Middle frontal gyrus (tissue), 1 donor: ENCODE data around the gene ZCCHC7.

Experiments used
- DNase-seq: peaks from one replicate; pipeline ENCODE4 v3.0.0-alpha.2; 2015; ENCODE audit warnings: low spot score; ENCODE audit errors: extremely low spot score

ZCCHC7 gene

GRCh38 chr9:37209431-37210386 lies 89.3 kb downstream of the ZCCHC7 start:
- no peak for DNase-seq

GRCh38 chr9:37210737-37211523 lies 90.6 kb downstream of the ZCCHC7 start:
- no peak for DNase-seq

GRCh38 chr9:37212435-37212834 lies 92.1 kb downstream of the ZCCHC7 start:
- DNase-seq = no peak

GRCh38 chr9:37215381-37215780 lies 95.0 kb downstream of the ZCCHC7 start:
- no peak for DNase-seq

- DNase-seq = no peak
Measured at GRCh38 chr9:37215830-37216229, 95.5 kb downstream of the ZCCHC7 start.

DNA sequence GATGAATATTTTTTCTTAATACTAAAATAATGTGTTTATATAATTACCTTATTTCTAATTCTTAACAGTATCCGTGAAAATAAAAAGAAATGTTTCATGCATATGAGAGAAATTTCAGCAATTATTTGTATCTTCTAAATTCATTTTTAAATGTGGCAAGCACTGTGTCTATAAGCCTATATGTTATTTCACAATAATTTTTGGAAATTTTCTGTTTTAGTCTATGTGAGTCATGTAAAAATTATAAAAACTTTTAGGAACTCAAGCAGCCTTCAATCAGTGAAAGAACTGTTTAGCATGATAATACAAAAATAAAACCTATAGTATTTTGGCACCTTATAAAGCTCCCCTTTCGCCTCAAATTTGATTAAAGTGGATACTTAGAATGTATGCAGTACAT lies 96.8 kb downstream of the ZCCHC7 start:
- no peak for DNase-seq

GRCh38 chr9:37218800-37219425 lies 98.5 kb downstream of the ZCCHC7 start:
- no peak for DNase-seq

DNA sequence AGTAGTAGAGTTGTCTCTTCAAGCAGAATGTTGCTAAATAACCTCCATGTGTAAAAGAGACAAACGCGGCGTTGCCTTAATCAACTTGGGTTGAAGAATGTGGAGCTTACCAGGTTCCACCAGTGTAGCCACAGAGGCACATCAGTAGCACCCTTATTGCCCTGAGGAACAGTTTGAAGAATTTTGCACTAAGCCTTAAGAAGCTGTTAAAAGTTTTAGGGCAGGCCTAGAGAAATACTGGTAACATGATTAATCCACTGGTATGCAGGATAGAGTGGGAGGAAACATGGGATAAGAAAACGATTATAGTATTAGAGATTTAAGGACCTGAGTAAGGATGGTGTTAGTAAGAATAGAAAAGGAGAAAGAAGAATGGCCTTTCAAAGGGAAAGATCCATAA lies 100.6 kb downstream of the ZCCHC7 start:
- DNase-seq = no peak

DNA sequence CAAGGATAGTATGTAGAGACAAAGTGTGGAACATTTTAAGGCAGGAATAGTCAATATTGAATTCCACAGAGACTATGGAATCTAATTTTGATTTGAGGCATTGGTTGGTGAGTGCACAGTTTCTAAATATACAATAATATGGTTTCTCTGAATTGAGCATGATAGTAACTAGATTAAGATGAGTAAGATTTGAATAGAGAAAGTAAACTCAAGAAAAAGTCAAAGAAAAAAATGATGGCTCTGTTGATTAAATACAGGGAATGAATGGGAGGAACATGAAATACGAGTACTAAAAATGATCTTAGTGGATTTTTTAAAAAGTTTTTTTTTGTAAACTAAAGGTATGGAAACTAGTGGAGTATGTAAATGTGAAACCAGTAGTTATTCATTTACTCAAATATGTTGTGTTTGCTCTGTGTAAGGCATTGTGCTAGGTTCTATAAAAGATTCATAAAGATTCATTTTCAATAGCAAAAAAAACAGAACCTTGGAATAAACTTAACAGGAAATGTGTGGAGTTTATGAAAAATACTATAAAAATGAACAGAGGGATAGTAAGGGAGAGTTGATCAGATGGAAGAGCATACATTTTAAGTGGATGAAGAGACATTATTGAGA lies 101.2 kb downstream of the ZCCHC7 start:
- DNase-seq = no peak

- no peak for DNase-seq
Measured at GRCh38 chr9:37229455-37229854, 109.1 kb downstream of the ZCCHC7 start.

GRCh38 chr9:37229882-37230482 lies 109.6 kb downstream of the ZCCHC7 start:
- no peak for DNase-seq

DNA sequence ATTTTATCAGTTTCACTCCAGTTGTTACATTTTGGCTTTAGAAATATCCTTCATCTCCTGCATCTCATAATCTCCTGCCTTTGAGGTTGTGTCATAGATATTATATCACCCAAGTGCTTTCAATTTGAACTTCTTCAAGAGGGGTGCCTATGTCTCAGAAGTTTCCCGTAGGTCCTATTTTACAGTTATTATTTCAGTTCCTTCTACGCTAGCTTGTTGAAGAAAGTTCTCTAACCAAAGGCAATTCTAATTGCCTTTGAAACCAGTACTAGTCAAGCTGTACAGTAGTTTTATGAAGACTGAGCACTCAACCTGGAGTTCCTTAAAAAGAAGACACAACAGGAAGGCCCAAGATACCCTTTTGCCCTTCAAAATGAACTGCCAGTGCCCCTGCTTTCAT lies 116.4 kb downstream of the ZCCHC7 start:
- DNase-seq = no peak

DNA sequence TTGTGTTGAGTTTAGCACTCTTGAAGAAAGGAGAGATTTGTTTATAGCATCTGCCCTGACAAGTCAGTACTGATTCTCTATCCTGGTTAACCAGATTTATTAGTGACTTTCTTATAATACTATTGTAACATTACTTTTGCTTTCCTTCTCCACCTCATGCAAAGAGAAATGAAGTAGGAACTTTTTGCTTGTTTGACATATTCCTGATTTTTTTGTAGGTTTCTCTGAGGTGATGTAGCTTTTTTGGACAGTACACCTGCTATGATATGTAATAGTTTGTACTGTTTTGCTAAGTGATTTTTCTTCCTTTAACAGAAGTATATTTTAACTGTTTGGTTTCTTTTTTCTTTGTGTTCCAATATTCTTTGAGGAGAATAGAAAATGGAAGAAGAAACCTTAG lies 117.7 kb downstream of the ZCCHC7 start:
- DNase-seq = no peak

GRCh38 chr9:37239224-37239859 lies 119.0 kb downstream of the ZCCHC7 start:
- DNase-seq = no peak

- no peak for DNase-seq
Measured at GRCh38 chr9:37239921-37240320, 119.5 kb downstream of the ZCCHC7 start.

- DNase-seq = no peak
Measured at GRCh38 chr9:37241340-37241739, 121.0 kb downstream of the ZCCHC7 start.

- DNase-seq = no peak
Measured at GRCh38 chr9:37242089-37242488, 121.7 kb downstream of the ZCCHC7 start.

DNA sequence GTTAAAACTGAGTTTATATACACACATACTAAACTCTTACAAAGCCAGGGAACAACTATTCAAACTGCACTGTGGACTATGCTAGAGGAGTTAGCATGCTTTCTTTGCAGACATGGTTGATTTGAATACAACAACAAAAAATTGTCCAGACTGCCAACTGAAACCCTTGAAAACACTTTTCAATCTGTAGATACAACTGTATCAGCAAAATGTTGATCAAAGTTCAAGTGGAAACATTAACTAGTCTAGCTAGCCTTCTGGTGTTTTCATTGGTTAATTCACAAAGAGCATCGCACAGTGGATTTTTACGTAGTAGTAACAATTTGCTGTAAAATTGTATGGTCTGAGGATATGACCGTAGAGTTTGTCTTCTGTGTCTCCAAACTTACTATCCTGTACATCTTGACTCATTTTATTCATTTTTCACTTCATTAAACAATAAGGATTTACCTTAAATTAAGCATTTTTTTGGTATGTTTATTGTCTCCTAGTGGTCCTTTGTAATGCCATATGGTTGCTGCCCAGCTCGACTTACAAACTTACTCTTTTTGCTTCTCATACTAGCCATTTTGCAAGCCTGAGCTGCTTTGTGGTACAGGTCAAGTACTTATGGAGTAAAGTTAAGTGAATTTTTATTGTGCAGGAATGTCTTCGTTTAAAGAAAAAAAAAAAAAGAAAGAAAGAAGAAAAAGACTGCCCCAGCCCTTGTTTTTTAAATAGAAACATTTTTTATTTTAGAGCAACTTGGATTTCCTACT lies 123.4 kb downstream of the ZCCHC7 start:
- DNase-seq = no peak

GRCh38 chr9:37246826-37247225 lies 126.5 kb downstream of the ZCCHC7 start:
- DNase-seq = no peak

DNA sequence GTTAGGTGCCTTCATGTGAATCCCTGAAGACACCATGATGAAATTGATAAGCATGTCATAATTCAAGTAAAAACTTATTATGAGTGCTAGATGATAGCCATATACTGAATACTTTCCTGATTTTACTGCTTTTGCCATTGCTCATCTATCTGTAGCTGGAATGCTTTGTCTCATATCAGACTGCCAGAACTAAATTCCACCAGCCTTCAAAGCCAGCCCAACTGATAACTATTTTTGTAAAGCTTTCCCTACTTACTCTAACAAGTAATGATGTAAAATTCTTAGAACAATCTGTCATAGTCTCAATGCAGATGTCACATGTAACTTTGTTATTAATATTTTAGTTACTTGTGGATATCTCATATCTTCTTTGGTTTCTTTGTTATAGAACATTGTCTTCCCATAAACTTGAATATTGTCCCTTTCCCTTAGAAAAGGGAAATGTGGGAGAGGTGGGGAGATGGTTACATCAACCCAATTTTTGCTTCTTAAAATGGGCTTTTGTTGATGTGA lies 128.3 kb downstream of the ZCCHC7 start:
- no peak for DNase-seq
